ENCODE results near the gene CDK14. TPM values are rescaled to one million over a fixed set of nuclear protein-coding genes. Genes with fewer than 3 reads are reported as not detected.

Gene CDK14
- total and polyA plus RNA-seq, 2 donors (not counting 3 experiments of a cell fraction or from before 2014, with no cell fraction given): 5.5 to 34.2 TPM

- Histone ChIP-seq H3K79me2 (ENCODE audit: control insufficient read depth, insufficient read depth, low read length) (no peaks in the 10 kb centered on the region), H4K20me1 (replicated peaks; ENCODE audit: control insufficient read depth, extremely low read depth, insufficient read depth, low read length) (no peaks in the 10 kb centered on the region), H3K4me3 (replicated peaks in 1 of 3; ENCODE audit: insufficient read depth in 1 of 3, low read depth in 1 of 3, low read length in 3 of 3) (no peak overlapping the region), H3K36me3 (ENCODE audit: control insufficient read depth in 2 of 2, extremely low read depth in 1 of 2, insufficient read depth in 2 of 2, low read length in 2 of 2) (peaks cover 0 to 4% of the 10 kb centered on the region in 2 experiments), H3K9me1 (replicated peaks; ENCODE audit: control insufficient read depth, extremely low read depth, insufficient read depth, low read length) (no peaks in the 10 kb centered on the region), H3K4me2 (ENCODE audit: insufficient read depth, low read length) (no peak overlapping the region), H3K27me3 (ENCODE audit: control insufficient read depth in 2 of 2, insufficient read depth in 2 of 2, low read length in 2 of 2) (no peaks in the 10 kb centered on the region), H3K9me3 (replicated peaks; ENCODE audit: control insufficient read depth, insufficient read depth, low read length) (no peaks in the 10 kb centered on the region), H3K4me1 (ENCODE audit: control insufficient read depth, extremely low read depth, insufficient read depth, low read length) (no peaks in the 10 kb centered on the region), H3K9ac (replicated peaks; ENCODE audit: extremely low read depth, insufficient read depth, low read length) (no peak overlapping the region), H2AFZ (ENCODE audit: low read depth, low read length) (no peak overlapping the region), H3K27ac (ENCODE audit: insufficient read depth, low read depth, low read length) (no peak overlapping the region)
- CTCF ChIA-PET: no interaction called here
- intact Hi-C loops (cut with micrococcal nuclease): no loop called here
- dilution Hi-C loops (cut with MboI; ENCODE audit: extremely low pct_ligation_motif_present, low sequenced_read_pairs): no loop called here
- POLR2A ChIA-PET: no interaction called here
- FAIRE-seq: no peak
- DNase-seq (ENCODE audit: low read depth, low spot score): no peak
- no TSS peak for BruUV-seq (replicated peaks)
- TF ChIP-seq GATA2 (IDR thresholded peaks at IDR 0.05; ENCODE audit: insufficient read depth, insufficient read length, low read depth, low read length): no peak
- TF ChIP-seq EZH2 (IDR thresholded peaks at IDR 0.05; ENCODE audit: borderline replicate concordance, low read depth, low read length, severe bottlenecking): no peak
- TF ChIP-seq, protein P1, sequence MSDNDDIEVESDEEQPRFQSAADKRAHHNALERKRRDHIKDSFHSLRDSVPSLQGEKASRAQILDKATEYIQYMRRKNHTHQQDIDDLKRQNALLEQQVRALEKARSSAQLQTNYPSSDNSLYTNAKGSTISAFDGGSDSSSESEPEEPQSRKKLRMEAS (IDR thresholded peaks at IDR 0.05; ENCODE audit: insufficient read depth, insufficient read length): no peak
- TF ChIP-seq CTCF (IDR thresholded peaks at IDR 0.05; ENCODE audit: extremely low read depth in 1 of 2, insufficient read depth in 1 of 2, low read depth in 1 of 2, low read length in 2 of 2): no peak
- no peak for TF ChIP-seq POLR2A (IDR thresholded peaks at IDR 0.05; ENCODE audit: low read depth, low read length)
- no peak for TF ChIP-seq FOS (IDR thresholded peaks at IDR 0.05; ENCODE audit: borderline replicate concordance, insufficient read depth, low read length)
- no peak for TF ChIP-seq POLR2AphosphoS5 (IDR thresholded peaks at IDR 0.05; ENCODE audit: insufficient read depth, low read depth, low read length)
- TF ChIP-seq MYC (IDR thresholded peaks at IDR 0.05; ENCODE audit: low read depth, low read length): no peak
- no peak for TF ChIP-seq JUN (IDR thresholded peaks at IDR 0.05; ENCODE audit: borderline replicate concordance, insufficient read depth, insufficient read length, low read depth)
Measured at GRCh38 chr7:90982228-90982627, 386.1 kb downstream of the CDK14 start.
